HG03045 (cell line): Measurements from ENCODE around the gene SETD2.

Source experiments
- ATAC-seq: cut with Tn5 transposase; IDR thresholded peaks from one replicate; pipeline ENCODE4 v1.9.1; 2021; ENCODE audit warnings: mild to moderate bottlenecking, moderate library complexity; ENCODE audit not compliant: unreplicated experiment

SETD2 gene

DNA sequence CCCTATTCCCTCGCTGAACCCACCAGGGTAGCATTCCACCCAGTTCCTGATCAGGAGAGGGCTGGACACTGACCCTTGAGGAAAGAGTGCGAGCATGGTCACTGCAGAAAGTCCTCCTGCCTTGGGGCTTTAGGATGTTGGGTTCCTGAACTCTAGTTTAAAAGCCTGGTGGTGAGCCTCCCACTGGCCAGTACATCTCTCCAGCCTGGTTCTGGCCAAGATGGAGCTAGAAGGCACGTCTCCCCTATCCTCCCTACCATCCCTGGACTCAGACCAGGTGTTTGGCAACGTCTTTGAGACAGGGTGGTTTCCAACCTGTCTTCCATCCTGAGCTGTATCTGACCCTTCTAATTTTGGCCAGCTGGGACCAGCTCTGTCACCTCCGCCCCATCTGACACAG is 153.0 kb downstream of the SETD2 start:
- no peak for ATAC-seq

DNA sequence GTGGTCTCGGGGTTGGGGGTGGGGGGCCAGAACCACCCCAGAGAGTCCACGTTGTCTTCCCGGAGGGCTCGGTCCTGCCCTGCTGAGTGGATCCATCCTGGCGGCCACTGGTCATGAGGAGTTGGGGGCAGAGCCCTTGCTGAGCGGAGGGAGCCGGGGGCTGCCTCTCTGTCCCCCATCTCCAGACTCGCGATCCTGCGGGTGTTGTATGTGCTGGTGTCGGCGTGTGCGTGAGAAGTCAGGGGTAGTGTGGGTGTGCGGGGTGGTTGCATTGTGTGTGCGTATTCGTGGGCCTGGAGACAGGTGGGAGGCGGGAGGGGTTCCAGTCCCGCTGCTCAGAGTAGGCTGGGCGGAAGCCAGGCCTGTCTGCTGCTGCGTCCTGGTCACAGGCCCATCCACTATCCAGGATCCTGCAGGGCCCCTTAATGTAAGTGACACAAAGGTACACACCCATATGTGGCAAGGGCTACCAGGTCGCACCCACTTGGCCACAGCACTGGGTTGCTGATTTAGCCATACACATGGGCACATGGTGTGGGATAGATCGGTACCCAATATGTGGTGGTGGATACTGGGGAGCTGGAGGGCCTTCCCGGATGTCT is 153.7 kb downstream of the SETD2 start:
- ATAC-seq = no peak

DNA sequence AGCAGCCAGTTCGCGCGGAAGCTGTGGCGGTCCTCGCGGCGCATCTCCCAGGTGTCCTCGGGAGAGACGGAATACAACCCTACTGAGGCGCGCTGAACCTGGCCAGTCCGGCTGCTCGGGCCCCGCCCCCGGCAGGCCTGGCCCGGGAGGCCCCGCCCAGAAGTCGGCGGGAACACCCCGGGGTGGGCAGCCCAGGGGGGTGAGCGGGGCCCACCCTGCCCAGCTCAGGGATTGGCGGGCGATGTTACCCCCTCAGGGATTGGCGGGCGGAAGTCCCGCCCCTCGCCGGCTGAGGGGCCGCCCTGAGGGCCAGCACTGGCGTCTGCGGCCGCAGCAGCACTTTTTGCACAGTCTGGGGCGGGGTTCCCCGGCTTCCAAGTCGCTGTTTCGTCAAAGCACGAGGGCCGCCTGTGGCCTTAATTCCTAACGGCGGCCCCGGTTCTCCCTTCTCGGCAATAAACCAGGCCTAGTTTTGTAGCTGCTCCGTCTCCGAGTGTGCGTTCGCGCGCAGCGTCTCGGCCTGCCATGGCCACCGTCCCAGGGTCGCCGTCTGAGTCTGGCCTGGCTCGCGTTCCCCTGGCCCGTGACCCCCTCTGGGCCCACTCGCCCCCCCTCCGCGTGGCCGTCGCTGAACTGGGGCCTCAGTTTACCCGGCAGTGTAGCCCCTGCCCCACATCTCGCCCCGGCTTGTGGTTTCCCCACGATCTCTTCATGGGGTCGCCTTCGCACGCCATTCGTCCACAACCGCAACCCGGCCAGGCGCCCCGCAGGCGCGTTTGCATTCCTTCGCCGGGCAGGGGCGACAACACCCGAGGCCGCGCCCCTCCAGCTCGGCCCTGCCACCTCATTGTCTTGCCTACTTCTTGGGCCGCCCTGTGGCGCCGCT is 154.4 kb downstream of the SETD2 start:
- ATAC-seq = peak; percentile 79

DNA sequence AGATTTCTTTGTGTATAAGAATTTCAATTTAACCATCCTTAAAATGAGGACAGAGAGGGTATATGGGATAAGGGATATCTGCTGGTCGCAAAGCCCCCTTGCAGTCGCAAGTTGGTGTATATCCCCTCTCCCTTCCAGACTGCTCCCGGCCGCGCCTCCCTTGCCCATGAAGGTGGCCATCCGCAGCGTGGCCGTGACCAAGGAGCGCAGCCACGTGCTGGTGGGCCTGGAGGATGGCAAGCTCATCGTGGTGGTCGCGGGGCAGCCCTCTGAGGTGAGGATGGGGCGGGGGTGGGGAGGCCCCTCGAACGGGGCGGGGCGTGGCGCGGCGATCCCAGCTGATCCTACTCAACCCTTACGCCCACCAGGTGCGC is 155.1 kb downstream of the SETD2 start:
- ATAC-seq = peak; percentile 1

DNA sequence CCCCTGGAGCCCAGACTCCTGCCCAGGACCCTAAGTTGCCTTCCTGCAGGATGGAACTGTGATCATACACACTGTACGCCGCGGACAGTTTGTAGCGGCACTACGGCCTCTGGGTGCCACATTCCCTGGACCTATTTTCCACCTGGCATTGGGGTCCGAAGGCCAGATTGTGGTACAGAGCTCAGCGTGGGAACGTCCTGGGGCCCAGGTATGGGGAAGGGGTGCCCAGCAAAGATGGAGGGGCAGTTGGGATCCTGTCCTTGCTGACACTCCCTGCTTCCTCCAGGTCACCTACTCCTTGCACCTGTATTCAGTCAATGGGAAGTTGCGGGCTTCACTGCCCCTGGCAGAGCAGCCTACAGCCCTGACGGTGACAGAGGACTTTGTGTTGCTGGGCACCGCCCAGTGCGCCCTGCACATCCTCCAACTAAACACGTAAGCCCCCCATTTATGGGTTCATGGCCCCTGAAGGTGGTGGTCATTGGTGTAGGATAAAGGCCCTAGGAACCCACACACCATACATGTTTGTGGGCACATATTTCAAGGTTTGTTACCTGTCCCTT is 155.6 kb downstream of the SETD2 start:
- ATAC-seq = no peak

DNA sequence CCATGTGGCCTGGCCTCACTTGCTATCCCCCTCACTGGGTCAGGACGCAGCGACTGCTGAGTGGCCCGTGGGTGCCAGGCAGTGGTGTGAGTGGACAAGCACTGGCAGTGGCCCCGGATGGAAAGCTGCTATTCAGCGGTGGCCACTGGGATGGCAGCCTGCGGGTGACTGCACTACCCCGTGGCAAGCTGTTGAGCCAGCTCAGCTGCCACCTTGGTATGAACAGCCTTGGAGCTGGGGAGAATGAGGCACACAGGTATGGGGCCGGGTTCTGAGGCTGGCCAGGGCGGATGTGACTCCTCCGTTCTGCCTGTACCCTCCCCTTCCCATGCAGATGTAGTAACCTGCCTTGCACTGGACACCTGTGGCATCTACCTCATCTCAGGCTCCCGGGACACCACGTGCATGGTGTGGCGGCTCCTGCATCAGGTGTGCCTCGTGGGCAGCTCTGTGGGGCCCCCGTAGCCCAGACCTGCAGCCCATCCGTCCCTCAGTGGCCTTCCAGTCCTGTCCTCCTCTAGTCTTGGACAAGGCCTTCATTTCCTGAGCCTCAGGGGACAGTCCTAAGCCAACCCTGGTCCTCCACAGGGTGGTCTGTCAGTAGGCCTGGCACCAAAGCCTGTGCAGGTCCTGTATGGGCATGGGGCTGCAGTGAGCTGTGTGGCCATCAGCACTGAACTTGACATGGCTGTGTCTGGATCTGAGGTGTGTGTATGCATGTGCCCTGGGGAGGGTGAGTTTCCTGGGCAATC is 156.3 kb downstream of the SETD2 start:
- no peak for ATAC-seq

DNA sequence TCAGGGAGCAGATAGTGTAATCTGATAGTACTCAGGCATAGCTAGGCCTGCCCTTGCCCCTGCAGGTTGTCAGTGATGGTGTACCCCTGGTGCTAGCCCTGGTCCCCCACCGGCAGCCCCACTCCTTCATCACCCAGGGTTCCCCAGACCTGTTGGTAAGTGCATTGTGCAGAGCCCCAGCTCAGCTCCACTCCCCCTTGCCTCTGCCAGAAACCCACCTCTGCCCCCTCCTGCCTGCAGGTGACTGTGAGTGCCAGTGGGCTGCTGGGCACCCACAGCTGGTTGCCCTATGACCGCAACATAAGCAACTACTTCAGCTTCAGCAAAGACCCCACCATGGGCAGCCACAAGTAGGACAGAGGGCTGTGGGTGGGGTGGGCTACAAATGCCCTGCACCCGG is 156.9 kb downstream of the SETD2 start:
- no peak for ATAC-seq

DNA sequence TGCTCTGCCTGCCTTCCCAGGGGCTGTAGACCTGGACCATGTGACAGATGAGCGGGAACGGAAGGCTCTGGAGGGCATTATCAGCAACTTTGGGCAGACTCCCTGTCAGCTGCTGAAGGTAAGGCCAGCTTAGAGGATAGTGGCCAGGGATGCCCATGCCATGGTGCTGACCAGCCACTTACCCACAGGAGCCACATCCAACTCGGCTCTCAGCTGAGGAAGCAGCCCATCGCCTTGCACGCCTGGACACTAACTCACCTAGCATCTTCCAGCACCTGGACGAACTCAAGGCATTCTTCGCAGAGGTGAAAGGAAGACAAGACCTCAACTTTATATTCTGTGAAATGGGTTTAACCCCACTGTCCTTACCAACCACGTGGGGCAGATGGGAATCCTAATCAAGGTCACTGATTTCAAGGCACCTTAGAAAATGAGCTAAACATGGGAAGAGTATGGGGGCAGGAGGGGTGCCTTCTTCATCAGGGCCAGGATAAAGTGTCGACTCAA is 157.7 kb downstream of the SETD2 start:
- ATAC-seq = no peak

DNA sequence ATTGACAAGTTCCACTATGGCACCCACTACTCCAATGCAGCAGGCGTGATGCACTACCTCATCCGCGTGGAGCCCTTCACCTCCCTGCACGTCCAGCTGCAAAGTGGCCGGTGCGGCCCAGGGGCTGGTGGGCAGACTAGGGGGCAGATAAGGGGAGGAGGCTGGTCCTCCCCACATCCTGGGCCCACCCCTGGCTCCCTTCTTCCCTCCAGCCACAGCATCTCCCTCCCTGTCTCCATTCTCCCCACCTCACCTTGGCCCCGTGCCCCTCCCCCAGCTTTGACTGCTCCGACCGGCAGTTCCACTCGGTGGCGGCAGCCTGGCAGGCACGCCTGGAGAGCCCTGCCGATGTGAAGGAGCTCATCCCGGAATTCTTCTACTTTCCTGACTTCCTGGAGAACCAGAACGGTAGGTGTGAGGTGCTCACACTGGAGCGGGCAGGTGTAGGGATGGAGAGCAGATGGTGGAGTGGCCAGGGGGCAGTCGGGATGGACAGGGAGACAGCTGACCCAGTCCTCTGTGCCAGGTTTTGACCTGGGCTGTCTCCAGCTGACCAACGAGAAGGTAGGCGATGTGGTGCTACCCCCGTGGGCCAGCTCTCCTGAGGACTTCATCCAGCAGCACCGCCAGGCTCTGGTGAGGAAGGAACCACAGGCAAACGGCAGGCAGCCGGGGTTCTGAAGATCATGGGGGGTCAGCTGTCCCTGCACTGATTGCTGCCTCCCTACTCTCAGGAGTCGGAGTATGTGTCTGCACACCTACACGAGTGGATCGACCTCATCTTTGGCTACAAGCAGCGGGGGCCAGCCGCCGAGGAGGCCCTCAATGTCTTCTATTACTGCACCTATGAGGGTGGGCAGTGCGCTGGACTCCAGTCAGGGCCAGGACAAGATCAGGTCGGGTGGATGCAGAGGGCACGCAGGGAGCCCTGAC is 158.4 kb downstream of the SETD2 start:
- ATAC-seq = no peak

DNA sequence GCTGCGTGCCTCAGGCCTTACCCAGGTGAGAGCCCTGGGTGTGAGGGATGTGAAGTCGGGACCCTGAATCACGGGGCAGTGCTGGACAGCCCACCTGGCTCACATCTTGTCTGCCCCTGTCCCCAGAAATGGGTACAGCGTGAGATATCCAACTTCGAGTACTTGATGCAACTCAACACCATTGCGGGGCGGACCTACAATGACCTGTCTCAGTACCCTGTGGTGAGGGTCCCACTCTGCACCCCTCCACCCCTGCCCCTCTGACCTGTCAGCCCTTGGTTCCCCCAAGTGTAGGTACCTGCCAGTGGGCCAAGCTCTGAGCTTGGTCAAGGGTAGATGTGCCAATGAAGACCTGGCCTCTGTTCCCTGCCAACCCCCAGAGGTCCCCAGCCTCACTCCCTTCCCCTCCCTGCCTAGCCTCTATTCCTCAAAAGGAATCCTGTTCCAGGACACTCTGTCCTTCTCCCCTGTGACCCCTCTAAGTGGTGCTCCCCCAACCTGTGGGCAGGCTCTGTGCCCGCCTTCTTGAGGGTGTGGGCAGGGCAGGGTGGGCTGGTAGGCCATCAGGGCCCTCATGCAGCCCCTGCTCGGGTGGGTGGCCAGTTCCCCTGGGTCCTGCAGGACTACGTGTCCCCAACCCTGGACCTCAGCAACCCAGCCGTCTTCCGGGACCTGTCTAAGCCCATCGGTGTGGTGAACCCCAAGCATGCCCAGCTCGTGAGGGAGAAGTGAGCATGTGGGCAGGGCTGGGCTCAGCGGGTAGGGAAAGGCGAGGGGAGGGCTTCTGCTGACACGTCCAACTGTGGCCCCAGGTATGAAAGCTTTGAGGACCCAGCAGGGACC is 159.3 kb downstream of the SETD2 start:
- no peak for ATAC-seq

DNA sequence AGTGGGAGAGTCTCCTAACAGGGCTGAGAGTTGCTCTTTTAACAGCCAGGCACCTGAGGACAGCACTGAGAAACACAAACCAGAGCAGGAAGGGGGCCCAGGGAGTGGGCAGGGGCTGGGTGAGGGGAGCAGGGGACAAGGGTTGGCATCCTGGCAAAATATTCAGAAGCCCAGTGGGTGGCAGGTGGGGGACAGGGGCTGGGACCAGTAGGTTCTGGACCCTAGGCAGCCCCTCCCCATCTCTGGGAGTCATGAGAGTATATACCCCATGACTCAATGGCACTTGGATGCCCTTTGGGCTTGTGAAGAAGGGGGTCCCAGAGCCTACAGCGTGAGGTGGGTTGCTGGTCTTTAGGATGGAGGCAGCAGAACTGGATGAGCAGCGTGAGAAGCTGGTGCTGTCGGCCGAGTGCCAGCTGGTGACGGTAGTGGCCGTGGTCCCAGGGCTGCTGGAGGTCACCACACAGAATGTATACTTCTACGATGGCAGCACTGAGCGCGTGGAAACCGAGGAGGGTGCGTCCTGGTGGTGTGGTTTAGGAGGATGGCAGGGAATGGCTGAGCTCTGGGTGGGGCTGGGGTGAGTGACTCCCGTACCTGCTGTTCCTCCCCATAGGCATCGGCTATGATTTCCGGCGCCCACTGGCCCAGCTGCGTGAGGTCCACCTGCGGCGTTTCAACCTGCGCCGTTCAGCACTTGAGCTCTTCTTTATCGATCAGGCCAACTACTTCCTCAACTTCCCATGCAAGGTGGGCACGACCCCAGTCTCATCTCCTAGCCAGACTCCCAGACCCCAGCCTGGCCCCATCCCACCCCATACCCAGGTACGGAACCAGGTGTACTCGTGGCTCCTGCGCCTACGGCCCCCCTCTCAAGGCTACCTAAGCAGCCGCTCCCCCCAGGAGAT is 160.2 kb downstream of the SETD2 start:
- no peak for ATAC-seq

DNA sequence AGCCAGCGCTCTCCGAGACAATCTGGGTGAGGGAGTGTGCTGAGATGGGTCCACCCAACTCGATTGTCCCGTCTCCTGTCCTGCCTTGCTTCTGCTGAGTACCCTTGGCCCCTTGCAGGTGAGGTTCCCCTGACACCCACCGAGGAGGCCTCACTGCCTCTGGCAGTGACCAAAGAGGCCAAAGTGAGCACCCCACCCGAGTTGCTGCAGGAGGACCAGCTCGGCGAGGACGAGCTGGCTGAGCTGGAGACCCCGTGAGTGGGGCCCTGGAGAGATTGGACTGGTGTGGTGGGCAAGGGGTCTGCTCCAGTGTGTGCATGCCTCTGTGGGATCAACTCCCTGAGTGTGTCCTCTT is 160.9 kb downstream of the SETD2 start:
- ATAC-seq = no peak

DNA sequence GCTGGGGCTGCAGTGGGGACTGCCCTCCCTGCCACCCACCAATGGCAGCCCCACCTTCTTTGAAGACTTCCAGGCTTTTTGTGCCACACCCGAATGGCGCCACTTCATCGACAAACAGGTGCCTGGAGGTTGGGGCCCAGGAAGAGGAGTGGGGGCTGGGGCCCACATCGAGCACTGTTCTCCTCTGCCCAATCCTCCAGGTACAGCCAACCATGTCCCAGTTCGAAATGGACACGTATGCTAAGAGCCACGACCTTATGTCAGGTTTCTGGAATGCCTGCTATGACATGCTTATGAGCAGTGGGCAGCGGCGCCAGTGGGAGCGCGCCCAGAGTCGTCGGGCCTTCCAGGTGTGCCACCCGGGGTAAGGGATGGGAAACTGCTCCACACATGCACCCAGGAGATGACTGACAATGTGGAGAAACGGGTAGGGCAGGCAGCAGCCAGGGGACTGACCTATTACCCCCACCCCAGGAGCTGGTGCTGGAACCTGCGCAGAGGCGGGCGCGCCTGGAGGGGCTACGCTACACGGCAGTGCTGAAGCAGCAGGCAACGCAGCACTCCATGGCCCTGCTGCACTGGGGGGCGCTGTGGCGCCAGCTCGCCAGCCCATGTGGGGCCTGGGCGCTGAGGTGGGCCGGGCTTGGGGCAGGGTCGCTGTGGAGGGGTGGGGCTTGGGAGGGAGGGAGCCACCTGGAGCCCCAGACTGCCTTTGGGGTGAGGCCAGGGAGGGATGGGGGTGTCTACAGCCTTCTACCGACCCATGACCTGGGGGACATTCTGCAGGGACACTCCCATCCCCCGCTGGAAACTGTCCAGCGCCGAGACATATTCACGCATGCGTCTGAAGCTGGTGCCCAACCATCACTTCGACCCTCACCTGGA is 161.5 kb downstream of the SETD2 start:
- no peak for ATAC-seq

DNA sequence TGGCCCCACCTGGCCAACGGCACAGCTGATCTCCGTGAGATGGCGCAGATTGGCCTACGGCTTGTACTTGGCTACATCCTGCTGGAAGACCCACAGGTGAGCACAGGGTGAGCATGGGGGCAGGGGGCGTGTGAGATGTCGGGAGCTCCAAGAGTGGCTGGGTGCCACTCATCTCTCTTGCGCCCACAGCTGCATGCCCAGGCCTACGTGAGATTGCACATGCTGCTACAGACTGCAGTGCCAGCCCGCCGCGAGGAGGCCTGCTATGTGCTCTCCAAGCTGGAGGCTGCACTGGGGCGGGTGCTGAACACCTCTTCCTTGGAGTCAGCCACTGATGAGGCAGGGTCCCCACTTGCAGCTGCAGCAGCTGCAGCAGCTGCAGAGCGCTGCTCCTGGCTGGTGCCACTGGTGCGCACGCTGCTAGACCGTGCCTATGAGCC is 162.2 kb downstream of the SETD2 start:
- no peak for ATAC-seq

DNA sequence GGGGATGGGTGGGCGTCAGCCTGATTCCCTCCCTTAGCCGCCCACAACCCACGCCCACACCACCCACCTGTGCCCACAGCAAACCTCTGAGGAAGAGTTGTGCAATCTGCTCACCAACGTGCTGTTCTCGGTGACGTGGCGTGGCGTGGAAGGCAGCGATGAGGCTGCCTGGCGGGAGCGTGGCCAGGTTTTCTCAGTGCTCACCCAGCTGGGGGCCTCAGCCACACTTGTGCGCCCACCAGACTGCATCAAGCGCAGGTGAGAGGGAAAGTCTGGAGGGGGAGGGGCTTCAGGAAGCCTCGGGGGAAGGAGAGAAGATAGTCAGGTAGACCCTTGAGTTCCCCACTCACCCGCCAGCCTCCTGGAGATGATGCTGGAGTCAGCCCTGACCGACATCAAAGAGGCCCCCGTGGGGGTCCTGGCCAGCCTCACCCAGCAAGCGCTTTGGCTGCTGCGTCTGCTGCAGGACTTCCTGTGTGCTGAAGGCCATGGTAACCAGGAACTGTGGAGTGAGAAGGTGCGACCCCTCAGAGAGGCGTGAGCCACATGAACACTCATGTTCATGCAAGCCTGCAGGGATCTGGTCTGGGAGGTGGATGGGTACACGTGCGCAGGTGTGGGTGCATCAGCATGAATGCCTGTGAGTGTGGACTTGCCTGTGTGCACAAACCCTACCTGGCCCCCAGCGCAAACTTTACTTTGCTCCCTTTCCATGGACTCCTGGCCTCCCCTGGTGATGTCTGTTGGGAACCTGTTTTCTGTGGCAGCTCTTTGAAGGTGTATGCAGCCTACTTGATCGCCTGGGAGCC is 162.8 kb downstream of the SETD2 start:
- ATAC-seq = no peak

DNA sequence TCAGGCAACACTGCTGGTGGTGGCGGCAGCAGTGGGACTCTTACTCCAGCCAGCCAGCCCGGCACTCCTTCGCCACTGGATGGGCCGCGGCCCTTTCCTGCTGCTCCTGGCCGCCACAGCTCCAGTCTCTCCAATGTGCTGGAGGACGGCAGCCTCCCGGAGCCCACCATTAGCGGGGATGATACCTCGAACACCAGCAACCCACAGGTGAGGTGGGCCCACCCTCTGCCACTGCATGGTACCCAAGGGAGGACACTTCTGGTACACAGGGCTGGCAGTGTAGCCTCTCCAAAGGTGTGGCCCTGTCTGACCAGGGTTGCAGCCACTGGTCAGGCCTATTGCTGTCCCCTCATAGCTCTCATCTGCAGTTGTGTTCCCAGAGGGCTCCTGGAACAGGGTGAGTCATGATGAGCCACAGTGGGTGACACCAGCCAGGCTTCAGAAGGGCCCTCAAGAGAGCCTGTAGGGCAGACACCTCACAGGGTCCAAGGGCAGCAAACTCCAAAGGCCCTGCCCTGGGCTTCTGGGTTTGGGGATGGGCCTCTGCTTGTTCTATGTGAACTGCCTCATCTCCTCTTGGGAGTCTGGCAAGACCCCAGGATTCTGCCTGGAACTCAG is 163.6 kb downstream of the SETD2 start:
- no peak for ATAC-seq
